HEK293 (cell line): ENCODE results near the gene FUT8.

ENCODE experiments used
- CTCF ChIP-seq: fragments of 450-650 bp; formaldehyde crosslinking; IDR thresholded peaks from 2 replicates; pipeline ENCODE4 v1.5.1; 2016; ENCODE audit warnings: missing biosample characterization, missing genetic modification characterization
- YY1 ChIP-seq: fragments of 450-650 bp; formaldehyde crosslinking; IDR thresholded peaks from 2 replicates; pipeline ENCODE4 v1.5.1; 2018; ENCODE audit warnings: missing biosample characterization, missing genetic modification characterization
- ZNF239 ChIP-seq: fragments of 450-650 bp; formaldehyde crosslinking; IDR thresholded peaks from 2 replicates; pipeline ENCODE4 v1.5.1; 2016; ENCODE audit warnings: missing biosample characterization, missing genetic modification characterization
- ZNF416 ChIP-seq: fragments of 450-650 bp; formaldehyde crosslinking; IDR thresholded peaks from 2 replicates; pipeline ENCODE4 v1.5.1; 2016; ENCODE audit warnings: missing biosample characterization, missing genetic modification characterization
- ZNF510 ChIP-seq: fragments of 450-650 bp; formaldehyde crosslinking; IDR thresholded peaks from 2 replicates; pipeline ENCODE4 v1.5.1; 2018; ENCODE audit warnings: mild to moderate bottlenecking, missing genetic modification characterization, missing biosample characterization; ENCODE audit not compliant: insufficient replicate concordance
- ZNF561 ChIP-seq: fragments of 450-650 bp; IDR thresholded peaks from 2 replicates; pipeline ENCODE4 v1.5.1; 2018; ENCODE audit warnings: missing biosample characterization, missing genetic modification characterization, borderline replicate concordance
- ZNF623 ChIP-seq: fragments of 450-650 bp; formaldehyde crosslinking; IDR thresholded peaks from 2 replicates; pipeline ENCODE4 v1.5.1; 2016; ENCODE audit warnings: missing biosample characterization, missing genetic modification characterization
- ZNF629 ChIP-seq: fragments of 450-650 bp; formaldehyde crosslinking; IDR thresholded peaks from 2 replicates; pipeline ENCODE4 v1.5.1; 2017; ENCODE audit warnings: missing biosample characterization, missing genetic modification characterization
- ZNF670 ChIP-seq: fragments of 450-650 bp; formaldehyde crosslinking; IDR thresholded peaks from 2 replicates; pipeline ENCODE4 v1.5.1; 2016; ENCODE audit warnings: missing biosample characterization, missing genetic modification characterization, low read depth
- ZNF677 ChIP-seq: fragments of 450-650 bp; IDR thresholded peaks from 2 replicates; pipeline ENCODE4 v1.5.0; 2018; ENCODE audit warnings: missing biosample characterization, mild to moderate bottlenecking, missing genetic modification characterization, moderate library complexity
- ZNF76 ChIP-seq: fragments of 450-650 bp; formaldehyde crosslinking; IDR thresholded peaks from 2 replicates; pipeline ENCODE4; 2016; ENCODE audit warnings: low read depth, missing biosample characterization, missing genetic modification characterization, borderline replicate concordance
- ZNF768 ChIP-seq: fragments of 450-650 bp; formaldehyde crosslinking; IDR thresholded peaks from 2 replicates; pipeline ENCODE4 v1.5.1; 2018; ENCODE audit warnings: missing biosample characterization, mild to moderate bottlenecking, missing genetic modification characterization
- ZNF830 ChIP-seq: fragments of 450-650 bp; IDR thresholded peaks from 2 replicates; pipeline ENCODE4 v1.5.0; 2018; ENCODE audit warnings: missing biosample characterization, missing genetic modification characterization, low read depth, mild to moderate bottlenecking, moderate library complexity

GRCh38 chr14:65431951-65432350, 19.4 kb downstream of the FUT8 start:
- TF ChIP-seq ZNF670 (no peak), CTCF (tag by site-specific recombination) (no peak), ZNF830 (tag by site-specific recombination) (no peak), ZNF510 (no peak), ZNF561 (tag by site-specific recombination) (no peak), ZNF416 (tag by site-specific recombination) (no peak), YY1 (no peak), ZNF677 (tag by site-specific recombination) (no peak), ZNF239 (tag by site-specific recombination) (no peak), ZNF629 (tag by site-specific recombination) (no peak), ZNF768 (tag by site-specific recombination) (no peak), ZNF623 (tag by site-specific recombination) (no peak), ZNF76 (no peak)
